Adrenal gland (tissue), 5 donors: Measurements from ENCODE around the gene NQO2.
"Not testable (repeated sequence)": the region's sequence is repeated elsewhere in the genome, so short reads cannot be mapped to it uniquely, and the experiment has no call there.

Source experiments
- POLR2A ChIP-seq, 2 donors: fragments of 450-650 bp; IDR thresholded peaks; one replicate each; pipeline ENCODE4 v1.6.1; 2017; ENCODE audit warnings: antibody characterized with exemption in 2 of 2, mild to moderate bottlenecking in 2 of 2, moderate library complexity in 1 of 2
- TF ChIP-seq, protein P1 (sequence below), 6 experiments: fragments of 450-650 bp in 4 of 6; fragments of 200-600 bp in 2 of 6; sonication (generic) in 1 of 6; IDR thresholded peaks; 1 replicate in 5 of 6; 2 replicates in 1 of 6; pipeline versions ENCODE4 v1.5.1 to v1.8.0; 2016 to 2021; ENCODE audit warnings: antibody characterized with exemption in 6 of 6, mild to moderate bottlenecking in 2 of 6, moderate library complexity in 1 of 6
- donor health status: DM: no; HTN: no; CAD: no.

DNA sequence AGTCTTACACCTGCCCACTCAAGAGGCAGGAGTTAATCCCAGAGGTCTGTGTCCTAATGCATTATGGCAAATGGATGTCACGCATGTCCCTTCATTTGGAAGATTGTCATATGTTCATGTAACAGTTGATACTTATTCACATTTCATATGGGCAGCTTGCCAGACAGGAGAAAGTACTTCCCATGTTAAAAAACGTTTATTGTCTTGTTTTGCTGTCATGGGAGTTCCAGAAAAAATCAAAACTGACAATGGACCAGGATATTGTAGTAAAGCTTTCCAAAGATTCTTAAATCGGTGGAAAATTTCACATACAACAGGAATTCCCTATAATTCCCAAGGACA lies 55.4 kb downstream of the NQO2 start:
- TF ChIP-seq, protein P1, sequence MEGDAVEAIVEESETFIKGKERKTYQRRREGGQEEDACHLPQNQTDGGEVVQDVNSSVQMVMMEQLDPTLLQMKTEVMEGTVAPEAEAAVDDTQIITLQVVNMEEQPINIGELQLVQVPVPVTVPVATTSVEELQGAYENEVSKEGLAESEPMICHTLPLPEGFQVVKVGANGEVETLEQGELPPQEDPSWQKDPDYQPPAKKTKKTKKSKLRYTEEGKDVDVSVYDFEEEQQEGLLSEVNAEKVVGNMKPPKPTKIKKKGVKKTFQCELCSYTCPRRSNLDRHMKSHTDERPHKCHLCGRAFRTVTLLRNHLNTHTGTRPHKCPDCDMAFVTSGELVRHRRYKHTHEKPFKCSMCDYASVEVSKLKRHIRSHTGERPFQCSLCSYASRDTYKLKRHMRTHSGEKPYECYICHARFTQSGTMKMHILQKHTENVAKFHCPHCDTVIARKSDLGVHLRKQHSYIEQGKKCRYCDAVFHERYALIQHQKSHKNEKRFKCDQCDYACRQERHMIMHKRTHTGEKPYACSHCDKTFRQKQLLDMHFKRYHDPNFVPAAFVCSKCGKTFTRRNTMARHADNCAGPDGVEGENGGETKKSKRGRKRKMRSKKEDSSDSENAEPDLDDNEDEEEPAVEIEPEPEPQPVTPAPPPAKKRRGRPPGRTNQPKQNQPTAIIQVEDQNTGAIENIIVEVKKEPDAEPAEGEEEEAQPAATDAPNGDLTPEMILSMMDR (IDR thresholded peaks at IDR 0.05) = not testable (repeated sequence)
- not testable (repeated sequence) for TF ChIP-seq POLR2A (IDR thresholded peaks at IDR 0.05)
